HFF-Myc (cell line): ENCODE data around the gene PCSK6.

ENCODE experiments used
- DNase-seq: peaks from one replicate; pipeline ENCODE4 v3.0.0-alpha.2; 2011; ENCODE audit warnings: low read depth; ENCODE audit errors: extremely low read depth
- H3K4me3 ChIP-seq: replicated peaks from 2 replicates; pipeline ENCODE4 v1.5.1; 2011; ENCODE audit warnings: low read depth, mild to moderate bottlenecking, control low read depth, low read length
- CTCF ChIP-seq: IDR thresholded peaks from 2 replicates; pipeline ENCODE4 v1.5.1; 2012; ENCODE audit warnings: mild to moderate bottlenecking, low read depth, low read length, control low read depth; ENCODE audit errors: missing control alignments

Gene PCSK6

DNA sequence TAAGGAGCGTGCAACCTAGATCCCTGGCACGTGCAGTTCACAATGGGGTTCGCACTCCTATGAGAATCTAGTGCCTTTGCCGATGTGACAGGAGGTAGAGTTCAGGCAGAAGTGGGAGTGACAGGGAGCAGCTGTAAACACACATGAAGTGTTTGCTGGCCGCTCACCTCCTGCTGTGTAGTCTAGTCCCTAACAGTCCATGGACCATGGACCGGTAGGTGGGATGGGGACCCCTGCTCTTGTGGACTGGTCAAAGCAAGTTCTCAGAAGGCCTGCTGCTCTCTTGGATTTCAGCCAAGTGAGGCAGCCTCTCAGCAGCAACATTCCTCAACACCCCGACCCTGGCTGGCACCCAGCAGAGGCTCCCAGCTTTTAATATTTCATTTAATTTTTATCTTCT lies 136.3 kb downstream of the PCSK6 start:
- no peak for DNase-seq
- no peak for TF ChIP-seq CTCF
- H3K4me3 ChIP-seq, result no peak overlapping the region

- no peak for TF ChIP-seq CTCF
- DNase-seq, result no peak
These were observed 137.8 kb downstream of the PCSK6 start for GRCh38 chr15:101351736-101352135.

GRCh38 chr15:101349047-101349951 lies 140.2 kb downstream of the PCSK6 start:
- TF ChIP-seq CTCF, result no peak
- no peak overlapping the region for H3K4me3 ChIP-seq
- DNase-seq, result no peak

More at GRCh38 chr15:101351736-101352135, 137.8 kb downstream of the PCSK6 start:
- no peak overlapping the region for H3K4me3 ChIP-seq

DNA sequence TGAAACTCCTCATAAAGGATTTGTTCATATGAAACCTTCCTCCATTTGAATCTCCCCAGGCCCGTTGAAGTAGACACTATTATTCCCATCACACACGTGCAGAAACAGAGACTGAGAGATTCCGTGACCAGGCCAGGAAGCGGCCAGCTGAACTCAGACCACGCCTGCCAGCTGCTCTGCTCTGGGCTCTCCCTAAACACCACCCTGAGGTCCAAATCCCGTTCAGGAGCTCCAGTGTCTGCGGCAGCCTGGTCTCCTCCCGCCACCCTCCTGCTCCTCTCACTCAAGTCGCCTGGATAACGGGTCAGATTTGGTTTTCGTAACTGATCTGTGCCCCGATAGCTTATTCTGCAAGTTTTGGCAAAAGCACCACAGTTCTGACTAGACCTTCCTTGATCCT lies 140.9 kb downstream of the PCSK6 start:
- no peak for DNase-seq
- TF ChIP-seq CTCF, result no peak
- no peak overlapping the region for H3K4me3 ChIP-seq

DNA sequence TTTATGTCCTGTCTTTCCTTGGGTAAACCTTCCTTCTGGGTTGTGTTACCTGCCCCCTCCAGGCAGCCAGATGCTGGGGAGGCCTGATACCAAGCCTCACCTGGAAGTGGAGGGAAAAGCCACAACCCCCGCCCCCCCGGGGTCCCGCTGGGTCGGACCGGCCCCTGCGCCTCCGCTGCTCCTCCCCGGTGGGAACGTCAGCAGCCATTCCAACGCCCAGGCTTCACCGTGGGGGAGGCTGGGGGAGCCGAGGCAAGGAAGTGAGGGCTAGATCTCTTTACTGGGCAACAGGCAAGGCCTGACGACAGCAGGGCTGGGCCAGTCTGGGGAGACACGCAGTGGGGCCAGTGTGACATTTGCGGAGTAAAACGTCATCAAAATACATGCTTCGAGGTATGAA lies 141.5 kb downstream of the PCSK6 start:
- no peak overlapping the region for H3K4me3 ChIP-seq
- no peak for TF ChIP-seq CTCF
- DNase-seq, result no peak

GRCh38 chr15:101347454-101347853 lies 142.1 kb downstream of the PCSK6 start:
- H3K4me3 ChIP-seq, result no peak overlapping the region
- DNase-seq, result no peak
- no peak for TF ChIP-seq CTCF
